Endodermal cell (in vitro differentiated cells): ENCODE data around the gene RSPO3. TPM values are rescaled to one million over a fixed set of nuclear protein-coding genes. Genes with fewer than 3 reads are reported as not detected.

Experiments used
- DNase-seq: peaks from one replicate; pipeline ENCODE4 v3.0.0-alpha.2; 2017
- H3K27ac ChIP-seq: 2 replicates; pipeline ENCODE4 v1.5.1; 2013; ENCODE audit warnings: mild to moderate bottlenecking, low read depth, low read length, moderate library complexity
- H3K27me3 ChIP-seq: 2 replicates; pipeline ENCODE4 v1.6.1; 2013; ENCODE audit warnings: mild to moderate bottlenecking, low read length, moderate library complexity; ENCODE audit not compliant: insufficient read depth, control insufficient read depth, poor library complexity, severe bottlenecking
- H3K36me3 ChIP-seq: 2 replicates; pipeline ENCODE4 v1.7.0; 2013; ENCODE audit warnings: mild to moderate bottlenecking, low read length, moderate library complexity; ENCODE audit not compliant: control insufficient read depth, insufficient read depth
- H3K4me1 ChIP-seq: one replicate; pipeline ENCODE4 v1.7.0; 2013; ENCODE audit warnings: low read length; ENCODE audit not compliant: control insufficient read depth, insufficient read depth
- H3K4me3 ChIP-seq: 2 replicates; pipeline ENCODE4 v1.5.1; 2013; ENCODE audit warnings: mild to moderate bottlenecking, low read length, moderate library complexity
- H3K9ac ChIP-seq: 2 replicates; pipeline ENCODE4 v1.6.1; 2013; ENCODE audit warnings: mild to moderate bottlenecking, low read length, moderate library complexity; ENCODE audit not compliant: poor library complexity, severe bottlenecking; ENCODE audit errors: extremely low read depth
- H3K9me3 ChIP-seq: 2 replicates; pipeline ENCODE4 v1.6.1; 2013; ENCODE audit warnings: mild to moderate bottlenecking, low read length, moderate library complexity; ENCODE audit not compliant: control insufficient read depth
- H3K27ac Mint-ChIP-seq: 2 replicates; pipeline ENCODE4 v1.8.0; 2020; ENCODE audit warnings: mixed read lengths
- H3K27me3 Mint-ChIP-seq: 2 replicates; pipeline ENCODE4 v1.8.0; 2021; ENCODE audit warnings: mild to moderate bottlenecking, mixed read lengths; ENCODE audit not compliant: insufficient read depth
- H3K36me3 Mint-ChIP-seq: 2 replicates; pipeline ENCODE4 v1.8.0; 2020; ENCODE audit warnings: low read depth, mixed read lengths
- H3K4me1 Mint-ChIP-seq: 2 replicates; pipeline ENCODE4 v1.8.0; 2020; ENCODE audit warnings: mixed read lengths
- H3K4me3 Mint-ChIP-seq: 2 replicates; pipeline ENCODE4 v1.8.0; 2020; ENCODE audit warnings: mild to moderate bottlenecking, moderate library complexity, mixed read lengths
- H3K9me3 Mint-ChIP-seq: 2 replicates; pipeline ENCODE4 v1.8.0; 2020; ENCODE audit warnings: mild to moderate bottlenecking, mixed read lengths
- CTCF ChIP-seq: fragments of 200-600 bp; sonication (generic); conservative IDR thresholded peaks from 2 replicates; pipeline ENCODE4 v1.5.0; 2021; ENCODE audit warnings: antibody characterized with exemption, mild to moderate bottlenecking
- WGBS, 2 experiments: methylation state at CpG; one replicate each; pipeline versions ENCODE4 v1.1.5 to v1.1.7; 2013; ENCODE audit warnings: missing lambda C conversion rate in 2 of 2, mixed read lengths in 1 of 2; ENCODE audit not compliant: insufficient coverage in 1 of 2, insufficient read length in 1 of 2; 5-methylcytosine and 5-hydroxymethylcytosine counted together
- total RNA-seq, 2 donors: library from RNA; stranded (reverse); fragmentation: NEBNext Ultra II Directional in 1 of 2; extraction: Animal tissue kit (Norgen Biotek cat#: 25700) in 1 of 2; gene quantifications; 2 replicates in 1 of 2; 3 replicates in 1 of 2; pipeline ENCODE4 v1.2.1, GENCODE V29; 2021

RSPO3 gene
- total RNA-seq, 2 donors from 2014 or later, result 0.20 to 0.31 TPM

GRCh38 chr6:127076466-127076865, 42.0 kb upstream of the RSPO3 start:
- Histone ChIP-seq H3K9me3 (no peaks in the 10 kb centered on the region), H3K36me3 (no peaks in the 10 kb centered on the region), H3K27ac (no peak overlapping the region), H3K27me3 (no peaks in the 10 kb centered on the region), H3K4me3 (no peak overlapping the region), H3K4me1 (no peaks in the 10 kb centered on the region), H3K9ac (no peak overlapping the region)
- no peak overlapping the region for H3K27ac Mint-ChIP-seq
- no peak for DNase-seq
- H3K9me3 Mint-ChIP-seq, result no peaks in the 10 kb centered on the region
- H3K36me3 Mint-ChIP-seq, result no peaks in the 10 kb centered on the region
- peaks cover 3% of the 10 kb centered on the region for H3K4me1 Mint-ChIP-seq
- no peak for TF ChIP-seq CTCF
- no peaks in the 10 kb centered on the region for H3K27me3 Mint-ChIP-seq
- H3K4me3 Mint-ChIP-seq, result no peak overlapping the region
- 88 to 97% methylated on average over 3 to 4 of the region's 4 CpGs for WGBS, 2 experiments

DNA sequence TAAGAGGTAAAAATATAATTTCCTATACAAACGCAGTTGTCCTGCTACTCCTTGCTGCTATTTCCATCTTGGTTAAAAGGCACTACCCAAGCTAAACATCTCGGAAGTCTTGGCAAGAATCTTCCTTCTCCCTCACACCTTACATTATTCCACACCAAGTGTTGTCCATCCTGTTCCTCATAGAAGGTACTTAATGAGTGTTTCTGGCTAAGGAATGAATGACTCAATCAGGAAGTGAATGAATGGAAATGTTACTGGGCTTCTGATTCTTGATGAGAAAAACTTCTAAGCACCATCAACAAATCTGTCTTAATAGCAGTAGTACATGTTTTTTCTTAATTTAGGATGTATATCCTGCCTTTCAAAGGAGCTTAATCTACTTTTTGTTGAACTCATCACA, 40.6 kb upstream of the RSPO3 start:
- peaks cover 3% of the 10 kb centered on the region for H3K4me1 Mint-ChIP-seq
- Histone ChIP-seq H3K9ac (no peak overlapping the region), H3K9me3 (no peaks in the 10 kb centered on the region), H3K4me3 (no peak overlapping the region), H3K27ac (no peak overlapping the region), H3K27me3 (no peaks in the 10 kb centered on the region), H3K4me1 (no peaks in the 10 kb centered on the region), H3K36me3 (no peaks in the 10 kb centered on the region)
- no peaks in the 10 kb centered on the region for H3K27me3 Mint-ChIP-seq
- 92 to 94% methylated on average over 2 of the region's 2 CpGs for WGBS, 2 experiments
- H3K9me3 Mint-ChIP-seq, result no peaks in the 10 kb centered on the region
- H3K4me3 Mint-ChIP-seq, result no peak overlapping the region
- no peak overlapping the region for H3K27ac Mint-ChIP-seq
- no peaks in the 10 kb centered on the region for H3K36me3 Mint-ChIP-seq
- DNase-seq, result no peak
- TF ChIP-seq CTCF, result no peak

DNA sequence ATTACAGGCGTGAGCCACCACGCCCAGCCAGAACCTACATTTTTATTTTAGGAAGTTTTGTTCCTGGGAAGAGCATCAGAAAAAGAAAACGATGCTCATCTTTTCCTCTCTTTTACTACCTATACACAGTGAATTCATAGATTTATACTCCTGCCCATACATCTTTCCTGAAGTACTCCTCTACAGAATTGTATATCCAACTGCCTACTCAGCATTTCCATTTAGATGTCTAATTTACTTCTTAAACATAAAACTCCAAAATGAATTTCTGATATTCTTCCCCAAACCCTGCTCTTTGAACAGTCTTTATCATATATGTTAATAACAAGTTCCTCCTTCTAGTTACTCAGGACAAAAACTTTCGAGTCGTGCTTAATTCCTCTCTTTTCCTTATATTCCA, 39.8 kb upstream of the RSPO3 start:
- H3K9ac ChIP-seq, result no peak overlapping the region
- no peak for DNase-seq
- H3K9me3 ChIP-seq, result no peaks in the 10 kb centered on the region
- no peak overlapping the region for H3K27ac ChIP-seq
- Mint-ChIP-seq H3K4me3 (no peak overlapping the region), H3K4me1 (peaks cover 6% of the 10 kb centered on the region), H3K27me3 (no peaks in the 10 kb centered on the region), H3K9me3 (no peaks in the 10 kb centered on the region), H3K27ac (no peak overlapping the region), H3K36me3 (no peaks in the 10 kb centered on the region)
- no peak overlapping the region for H3K4me3 ChIP-seq
- H3K4me1 ChIP-seq, result no peaks in the 10 kb centered on the region
- no peaks in the 10 kb centered on the region for H3K36me3 ChIP-seq
- no peaks in the 10 kb centered on the region for H3K27me3 ChIP-seq
- WGBS, 2 experiments, result 91 to 94% methylated on average over 5 of the region's 5 CpGs
- no peak for TF ChIP-seq CTCF
